Measurements from ENCODE around the gene PPFIBP2. TPM values are rescaled to one million over a fixed set of nuclear protein-coding genes. Genes with fewer than 3 reads are reported as not detected.
A peak's percentile ranks its signal among the peaks of the same experiment; 100 is the strongest.

Gene PPFIBP2
- total RNA-seq, 1 experiment from 2014 or later = 21.5 TPM

- Histone ChIP-seq H3K27ac (ENCODE audit: low read length) (no peak overlapping the region), H3K27me3 (ENCODE audit: control insufficient read depth, insufficient read depth, low read length) (no peaks in the 10 kb centered on the region), H3K9me3 (ENCODE audit: control insufficient read depth, insufficient read depth, low read depth, low read length) (no peaks in the 10 kb centered on the region), H3K4me3 (ENCODE audit: low read depth in 2 of 2, low read length in 2 of 2) (no peak overlapping the region), H3K4me1 (ENCODE audit: control insufficient read depth, insufficient read depth, low read length) (no peaks in the 10 kb centered on the region), H3K36me3 (ENCODE audit: control insufficient read depth, insufficient read depth, low read length) (no peaks in the 10 kb centered on the region)
- intact Hi-C loops (cut with micrococcal nuclease; ENCODE audit: unreplicated experiment) = no loop called here
- DNase-seq (ENCODE audit: low read depth, low spot score) = no peak
- no TSS peak for BruUV-seq (replicated peaks)
- TF ChIP-seq REST (IDR thresholded peaks at IDR 0.05; ENCODE audit: insufficient read depth in 1 of 2, low read depth in 2 of 2, low read length in 1 of 2) = no peak
- no peak for TF ChIP-seq POLR2AphosphoS5 (IDR thresholded peaks at IDR 0.05; ENCODE audit: low read depth, low read length)
- no peak for TF ChIP-seq TCF7L2 (IDR thresholded peaks at IDR 0.05; ENCODE audit: low read depth, low read length)
- no peak for TF ChIP-seq CTCF (IDR thresholded peaks at IDR 0.05)
- TF ChIP-seq SIN3A (IDR thresholded peaks at IDR 0.05; ENCODE audit: borderline replicate concordance, insufficient read depth, low read depth, low read length) = no peak
- POLR2A ChIA-PET = no interaction called here
- ATAC-seq = 0 out of 2 replicates have a peak, but pooled peaks have one; percentile 24
- CTCF ChIA-PET = interaction anchor here (1.3 kb wide), 1 partner anchor 30 kb away, joined by 3 read pairs; no protein-coding TSS in a partner anchor
- in situ Hi-C loops (cut with HindIII; ENCODE audit: low pct_unique_long_range_greater_than_20kb, low sequenced_read_pairs) = no loop called here
Measured at GRCh38 chr11:7612056-7612660, 98.4 kb downstream of the PPFIBP2 start.

- DNase-seq (ENCODE audit: low read depth, low spot score) (no peak), ATAC-seq (0 out of 2 replicates have a peak, but pooled peaks have one; percentile 40)
- no peaks in the 10 kb centered on the region for H3K9me3 ChIP-seq (ENCODE audit: control insufficient read depth, insufficient read depth, low read depth, low read length)
- no peak overlapping the region for H3K4me3 ChIP-seq (ENCODE audit: low read depth in 2 of 2, low read length in 2 of 2)
- no peaks in the 10 kb centered on the region for H3K4me1 ChIP-seq (ENCODE audit: control insufficient read depth, insufficient read depth, low read length)
- ChIA-PET POLR2A (no interaction called here), CTCF (no interaction called here)
- H3K27me3 ChIP-seq (ENCODE audit: control insufficient read depth, insufficient read depth, low read length) = no peaks in the 10 kb centered on the region
- H3K27ac ChIP-seq (ENCODE audit: low read length) = no peak overlapping the region
- BruUV-seq (replicated peaks) = no TSS peak
- TF ChIP-seq REST (IDR thresholded peaks at IDR 0.05; ENCODE audit: insufficient read depth in 1 of 2, low read depth in 2 of 2, low read length in 1 of 2) = no peak
- no peak for TF ChIP-seq SIN3A (IDR thresholded peaks at IDR 0.05; ENCODE audit: borderline replicate concordance, insufficient read depth, low read depth, low read length)
- TF ChIP-seq POLR2AphosphoS5 (IDR thresholded peaks at IDR 0.05; ENCODE audit: low read depth, low read length) = no peak
- TF ChIP-seq TCF7L2 (IDR thresholded peaks at IDR 0.05; ENCODE audit: low read depth, low read length) = no peak
- TF ChIP-seq CTCF (IDR thresholded peaks at IDR 0.05) = no peak
- in situ Hi-C loops (cut with HindIII; ENCODE audit: low pct_unique_long_range_greater_than_20kb, low sequenced_read_pairs) = no loop called here
- H3K36me3 ChIP-seq (ENCODE audit: control insufficient read depth, insufficient read depth, low read length) = no peaks in the 10 kb centered on the region
- intact Hi-C loops (cut with micrococcal nuclease; ENCODE audit: unreplicated experiment) = no loop called here
Measured at GRCh38 chr11:7612661-7613393, 99.0 kb downstream of the PPFIBP2 start.
